HEK293 (cell line): ENCODE measurements around the gene METTL2B.

Experiments used
- CTCF ChIA-PET: fragments of 350-600 bp; formaldehyde crosslinking; extraction: SDS; loops from one replicate; lab custom pipeline; 2021; ENCODE audit warnings: antibody characterized with exemption; lab: Yijun Ruan, JAX
- POLR2A ChIA-PET: fragments of 300-600 bp; formaldehyde crosslinking; extraction: SDS; loops from one replicate; lab custom pipeline; 2020; ENCODE audit warnings: antibody characterized with exemption, inconsistent platforms; lab: Yijun Ruan, JAX
- H3K27ac ChIP-seq: fragments of 200-500 bp; sonication (Bioruptor generic); 2 replicates; pipeline ENCODE4 v1.5.1; 2014; ENCODE audit warnings: low read depth, low read length, control low read depth, inconsistent platforms; ENCODE audit errors: extremely low read depth
- H3K36me3 ChIP-seq, 2 experiments: fragments of 200-500 bp in 1 of 2; sonication (Bioruptor generic) in 1 of 2; 1 replicate in 1 of 2; 2 replicates in 1 of 2; pipeline ENCODE4 v1.5.1; 2014 to 2017; ENCODE audit warnings: inconsistent platforms in 2 of 2, low read length in 2 of 2; ENCODE audit not compliant: control insufficient read depth in 2 of 2, insufficient read depth in 1 of 2
- H3K4me1 ChIP-seq: fragments of 200-500 bp; sonication (Bioruptor generic); 2 replicates; pipeline ENCODE4 v1.5.1; 2014; ENCODE audit warnings: mild to moderate bottlenecking, low read length, inconsistent platforms; ENCODE audit not compliant: control insufficient read depth, insufficient read depth
- H3K4me3 ChIP-seq: 2 replicates; pipeline ENCODE4 v1.5.1; 2011; ENCODE audit warnings: low read depth, mild to moderate bottlenecking, control low read depth, low read length, moderate library complexity
- H3K9me3 ChIP-seq: fragments of 200-500 bp; sonication (Bioruptor generic); 2 replicates; pipeline ENCODE4 v1.5.1; 2014; ENCODE audit warnings: low read depth, low read length, inconsistent platforms; ENCODE audit not compliant: control insufficient read depth, insufficient read depth
- EGR2 ChIP-seq: fragments of 450-650 bp; formaldehyde crosslinking; IDR thresholded peaks from 2 replicates; pipeline ENCODE4 v1.5.1; 2016; ENCODE audit warnings: low read depth, missing biosample characterization, missing genetic modification characterization
- GLI4 ChIP-seq: fragments of 450-650 bp; formaldehyde crosslinking; IDR thresholded peaks from 2 replicates; pipeline ENCODE4 v1.5.1; 2016; ENCODE audit warnings: missing biosample characterization, missing genetic modification characterization
- SP3 ChIP-seq: fragments of 450-650 bp; formaldehyde crosslinking; IDR thresholded peaks from 2 replicates; pipeline ENCODE4 v1.5.1; 2016; ENCODE audit warnings: missing biosample characterization, missing genetic modification characterization
- SP7 ChIP-seq: fragments of 450-650 bp; formaldehyde crosslinking; IDR thresholded peaks from 2 replicates; pipeline ENCODE4 v1.5.1; 2016; ENCODE audit warnings: missing biosample characterization, missing genetic modification characterization
- YY2 ChIP-seq: fragments of 450-650 bp; formaldehyde crosslinking; IDR thresholded peaks from 2 replicates; pipeline ENCODE4 v1.5.1; 2016; ENCODE audit warnings: missing biosample characterization, missing genetic modification characterization
- ZBTB20 ChIP-seq: fragments of 450-650 bp; formaldehyde crosslinking; IDR thresholded peaks from 2 replicates; pipeline ENCODE4 v1.5.1; 2016; ENCODE audit warnings: missing biosample characterization, missing genetic modification characterization
- ZNF114 ChIP-seq: fragments of 450-650 bp; formaldehyde crosslinking; IDR thresholded peaks from 2 replicates; pipeline ENCODE4 v1.5.0; 2017; ENCODE audit warnings: missing biosample characterization, missing genetic modification characterization
- ZNF121 ChIP-seq: fragments of 450-650 bp; formaldehyde crosslinking; IDR thresholded peaks from 2 replicates; pipeline ENCODE4 v1.5.1; 2016; ENCODE audit warnings: missing biosample characterization, missing genetic modification characterization
- ZNF140 ChIP-seq: fragments of 450-650 bp; formaldehyde crosslinking; IDR thresholded peaks from 2 replicates; pipeline ENCODE4 v1.5.1; 2016; ENCODE audit warnings: missing biosample characterization, missing genetic modification characterization
- ZNF146 ChIP-seq: fragments of 450-650 bp; formaldehyde crosslinking; IDR thresholded peaks from 2 replicates; pipeline ENCODE4 v1.5.1; 2016; ENCODE audit warnings: missing biosample characterization, missing genetic modification characterization
- ZNF169 ChIP-seq: fragments of 450-650 bp; formaldehyde crosslinking; IDR thresholded peaks from 2 replicates; pipeline ENCODE4 v1.5.1; 2016; ENCODE audit warnings: missing biosample characterization, missing genetic modification characterization
- ZNF174 ChIP-seq: fragments of 450-650 bp; formaldehyde crosslinking; IDR thresholded peaks from 2 replicates; pipeline ENCODE4 v1.5.0; 2017; ENCODE audit warnings: missing biosample characterization, mild to moderate bottlenecking, missing genetic modification characterization
- ZNF239 ChIP-seq: fragments of 450-650 bp; formaldehyde crosslinking; IDR thresholded peaks from 2 replicates; pipeline ENCODE4 v1.5.1; 2016; ENCODE audit warnings: missing biosample characterization, missing genetic modification characterization
- ZNF561 ChIP-seq: fragments of 450-650 bp; IDR thresholded peaks from 2 replicates; pipeline ENCODE4 v1.5.1; 2018; ENCODE audit warnings: missing biosample characterization, missing genetic modification characterization, borderline replicate concordance
- ZNF791 ChIP-seq: fragments of 450-650 bp; formaldehyde crosslinking; IDR thresholded peaks from 2 replicates; pipeline ENCODE4 v1.5.1; 2016; ENCODE audit warnings: missing biosample characterization, missing genetic modification characterization
- TF ChIP-seq, protein P1 (sequence below): fragments of 450-650 bp; formaldehyde crosslinking; IDR thresholded peaks from 2 replicates; pipeline ENCODE4 v1.5.1; 2016; ENCODE audit warnings: missing biosample characterization, missing genetic modification characterization
- TF ChIP-seq, protein P2 (sequence below): fragments of 450-650 bp; formaldehyde crosslinking; IDR thresholded peaks from 2 replicates; pipeline ENCODE4 v1.5.1; 2016; ENCODE audit warnings: missing biosample characterization, missing genetic modification characterization
- TF ChIP-seq, protein P3 (sequence below): fragments of 450-650 bp; IDR thresholded peaks from 2 replicates; pipeline ENCODE4 v1.5.1; 2018; ENCODE audit warnings: missing biosample characterization, mild to moderate bottlenecking, missing genetic modification characterization
- TF ChIP-seq, protein P4 (sequence below): fragments of 450-650 bp; IDR thresholded peaks from 2 replicates; pipeline ENCODE4 v1.5.1; 2018; ENCODE audit warnings: missing biosample characterization, missing genetic modification characterization
- TF ChIP-seq, protein P5 (sequence below): fragments of 450-650 bp; formaldehyde crosslinking; IDR thresholded peaks from 2 replicates; pipeline ENCODE4; 2016; ENCODE audit warnings: missing biosample characterization, missing genetic modification characterization
- TF ChIP-seq, protein P6 (sequence below): fragments of 450-650 bp; formaldehyde crosslinking; IDR thresholded peaks from 2 replicates; pipeline ENCODE4 v1.5.1; 2016; ENCODE audit warnings: missing biosample characterization, missing genetic modification characterization
- TF ChIP-seq, protein P7 (sequence below): fragments of 450-650 bp; formaldehyde crosslinking; IDR thresholded peaks from 2 replicates; pipeline ENCODE4 v1.5.1; 2016; ENCODE audit warnings: missing biosample characterization, missing genetic modification characterization, low read depth
- TF ChIP-seq, protein P8 (sequence below): fragments of 450-650 bp; formaldehyde crosslinking; IDR thresholded peaks from 2 replicates; pipeline ENCODE4 v1.5.1; 2016; ENCODE audit warnings: missing biosample characterization, missing genetic modification characterization, borderline replicate concordance

The METTL2B gene

DNA sequence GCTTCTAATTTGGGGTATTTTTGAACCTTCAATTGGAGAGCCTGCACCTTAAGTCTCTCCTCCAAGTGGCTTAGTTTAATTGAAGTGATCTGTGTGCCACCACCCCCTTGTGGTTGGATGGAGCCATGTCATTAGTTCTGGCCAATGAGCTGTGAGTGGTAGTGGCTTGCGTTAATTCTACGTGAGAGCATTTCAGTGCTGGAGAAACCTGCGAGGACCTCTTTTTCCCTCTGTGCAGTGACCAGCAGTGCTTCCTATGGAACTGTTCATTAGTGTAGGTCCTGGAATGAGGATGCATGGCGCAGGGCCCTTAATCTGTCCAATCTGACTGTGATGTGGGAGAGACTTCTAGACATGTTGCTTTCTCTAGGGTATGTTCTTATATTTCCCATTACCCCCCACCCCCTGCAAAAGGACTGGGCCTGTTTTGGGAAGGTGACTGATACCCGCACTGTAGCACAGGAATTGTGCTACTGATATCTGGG is 17.1 kb upstream of the METTL2B start (continued):
- 0 out of 2 replicates have a peak, but pooled peaks have one; percentile 20 for TF ChIP-seq ZNF561 (tag by site-specific recombination)
- TF ChIP-seq ZNF121 (tag by site-specific recombination) = no peak
- no peak for TF ChIP-seq ZNF146 (tag by site-specific recombination)
- TF ChIP-seq, protein P1, sequence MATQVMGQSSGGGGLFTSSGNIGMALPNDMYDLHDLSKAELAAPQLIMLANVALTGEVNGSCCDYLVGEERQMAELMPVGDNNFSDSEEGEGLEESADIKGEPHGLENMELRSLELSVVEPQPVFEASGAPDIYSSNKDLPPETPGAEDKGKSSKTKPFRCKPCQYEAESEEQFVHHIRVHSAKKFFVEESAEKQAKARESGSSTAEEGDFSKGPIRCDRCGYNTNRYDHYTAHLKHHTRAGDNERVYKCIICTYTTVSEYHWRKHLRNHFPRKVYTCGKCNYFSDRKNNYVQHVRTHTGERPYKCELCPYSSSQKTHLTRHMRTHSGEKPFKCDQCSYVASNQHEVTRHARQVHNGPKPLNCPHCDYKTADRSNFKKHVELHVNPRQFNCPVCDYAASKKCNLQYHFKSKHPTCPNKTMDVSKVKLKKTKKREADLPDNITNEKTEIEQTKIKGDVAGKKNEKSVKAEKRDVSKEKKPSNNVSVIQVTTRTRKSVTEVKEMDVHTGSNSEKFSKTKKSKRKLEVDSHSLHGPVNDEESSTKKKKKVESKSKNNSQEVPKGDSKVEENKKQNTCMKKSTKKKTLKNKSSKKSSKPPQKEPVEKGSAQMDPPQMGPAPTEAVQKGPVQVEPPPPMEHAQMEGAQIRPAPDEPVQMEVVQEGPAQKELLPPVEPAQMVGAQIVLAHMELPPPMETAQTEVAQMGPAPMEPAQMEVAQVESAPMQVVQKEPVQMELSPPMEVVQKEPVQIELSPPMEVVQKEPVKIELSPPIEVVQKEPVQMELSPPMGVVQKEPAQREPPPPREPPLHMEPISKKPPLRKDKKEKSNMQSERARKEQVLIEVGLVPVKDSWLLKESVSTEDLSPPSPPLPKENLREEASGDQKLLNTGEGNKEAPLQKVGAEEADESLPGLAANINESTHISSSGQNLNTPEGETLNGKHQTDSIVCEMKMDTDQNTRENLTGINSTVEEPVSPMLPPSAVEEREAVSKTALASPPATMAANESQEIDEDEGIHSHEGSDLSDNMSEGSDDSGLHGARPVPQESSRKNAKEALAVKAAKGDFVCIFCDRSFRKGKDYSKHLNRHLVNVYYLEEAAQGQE = peak; percentile 71
- no peak for TF ChIP-seq YY2 (tag by site-specific recombination)
- no peak for TF ChIP-seq SP7 (tag by site-specific recombination)
- TF ChIP-seq ZNF791 (tag by site-specific recombination) = no peak
- TF ChIP-seq, protein P2, sequence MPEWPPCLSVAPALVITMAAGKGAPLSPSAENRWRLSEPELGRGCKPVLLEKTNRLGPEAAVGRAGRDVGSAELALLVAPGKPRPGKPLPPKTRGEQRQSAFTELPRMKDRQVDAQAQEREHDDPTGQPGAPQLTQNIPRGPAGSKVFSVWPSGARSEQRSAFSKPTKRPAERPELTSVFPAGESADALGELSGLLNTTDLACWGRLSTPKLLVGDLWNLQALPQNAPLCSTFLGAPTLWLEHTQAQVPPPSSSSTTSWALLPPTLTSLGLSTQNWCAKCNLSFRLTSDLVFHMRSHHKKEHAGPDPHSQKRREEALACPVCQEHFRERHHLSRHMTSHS (tag by site-specific recombination) = no peak
- no peak for TF ChIP-seq ZNF169 (tag by site-specific recombination)
- TF ChIP-seq, protein P3, sequence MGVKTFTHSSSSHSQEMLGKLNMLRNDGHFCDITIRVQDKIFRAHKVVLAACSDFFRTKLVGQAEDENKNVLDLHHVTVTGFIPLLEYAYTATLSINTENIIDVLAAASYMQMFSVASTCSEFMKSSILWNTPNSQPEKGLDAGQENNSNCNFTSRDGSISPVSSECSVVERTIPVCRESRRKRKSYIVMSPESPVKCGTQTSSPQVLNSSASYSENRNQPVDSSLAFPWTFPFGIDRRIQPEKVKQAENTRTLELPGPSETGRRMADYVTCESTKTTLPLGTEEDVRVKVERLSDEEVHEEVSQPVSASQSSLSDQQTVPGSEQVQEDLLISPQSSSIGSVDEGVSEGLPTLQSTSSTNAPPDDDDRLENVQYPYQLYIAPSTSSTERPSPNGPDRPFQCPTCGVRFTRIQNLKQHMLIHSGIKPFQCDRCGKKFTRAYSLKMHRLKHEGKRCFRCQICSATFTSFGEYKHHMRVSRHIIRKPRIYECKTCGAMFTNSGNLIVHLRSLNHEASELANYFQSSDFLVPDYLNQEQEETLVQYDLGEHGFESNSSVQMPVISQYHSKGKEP = no peak
- no peak for TF ChIP-seq EGR2 (tag by site-specific recombination)
- TF ChIP-seq, protein P4, sequence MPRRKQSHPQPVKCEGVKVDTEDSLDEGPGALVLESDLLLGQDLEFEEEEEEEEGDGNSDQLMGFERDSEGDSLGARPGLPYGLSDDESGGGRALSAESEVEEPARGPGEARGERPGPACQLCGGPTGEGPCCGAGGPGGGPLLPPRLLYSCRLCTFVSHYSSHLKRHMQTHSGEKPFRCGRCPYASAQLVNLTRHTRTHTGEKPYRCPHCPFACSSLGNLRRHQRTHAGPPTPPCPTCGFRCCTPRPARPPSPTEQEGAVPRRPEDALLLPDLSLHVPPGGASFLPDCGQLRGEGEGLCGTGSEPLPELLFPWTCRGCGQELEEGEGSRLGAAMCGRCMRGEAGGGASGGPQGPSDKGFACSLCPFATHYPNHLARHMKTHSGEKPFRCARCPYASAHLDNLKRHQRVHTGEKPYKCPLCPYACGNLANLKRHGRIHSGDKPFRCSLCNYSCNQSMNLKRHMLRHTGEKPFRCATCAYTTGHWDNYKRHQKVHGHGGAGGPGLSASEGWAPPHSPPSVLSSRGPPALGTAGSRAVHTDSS (tag by site-specific recombination) = no peak
- no peak for TF ChIP-seq GLI4 (tag by site-specific recombination)
- no peak for TF ChIP-seq ZNF140 (tag by site-specific recombination)
- TF ChIP-seq, protein P5, sequence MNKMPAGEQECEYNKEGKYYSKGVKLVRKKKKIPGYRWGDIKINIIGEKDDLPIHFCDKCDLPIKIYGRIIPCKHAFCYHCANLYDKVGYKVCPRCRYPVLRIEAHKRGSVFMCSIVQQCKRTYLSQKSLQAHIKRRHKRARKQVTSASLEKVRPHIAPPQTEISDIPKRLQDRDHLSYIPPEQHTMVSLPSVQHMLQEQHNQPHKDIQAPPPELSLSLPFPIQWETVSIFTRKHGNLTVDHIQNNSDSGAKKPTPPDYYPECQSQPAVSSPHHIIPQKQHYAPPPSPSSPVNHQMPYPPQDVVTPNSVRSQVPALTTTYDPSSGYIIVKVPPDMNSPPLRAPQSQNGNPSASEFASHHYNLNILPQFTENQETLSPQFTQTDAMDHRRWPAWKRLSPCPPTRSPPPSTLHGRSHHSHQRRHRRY (tag by site-specific recombination) = no peak
- no peak for TF ChIP-seq ZNF174 (tag by site-specific recombination)
- no peak for TF ChIP-seq ZNF114 (tag by site-specific recombination)
- no peak for TF ChIP-seq SP3
- TF ChIP-seq ZBTB20 = no peak

DNA sequence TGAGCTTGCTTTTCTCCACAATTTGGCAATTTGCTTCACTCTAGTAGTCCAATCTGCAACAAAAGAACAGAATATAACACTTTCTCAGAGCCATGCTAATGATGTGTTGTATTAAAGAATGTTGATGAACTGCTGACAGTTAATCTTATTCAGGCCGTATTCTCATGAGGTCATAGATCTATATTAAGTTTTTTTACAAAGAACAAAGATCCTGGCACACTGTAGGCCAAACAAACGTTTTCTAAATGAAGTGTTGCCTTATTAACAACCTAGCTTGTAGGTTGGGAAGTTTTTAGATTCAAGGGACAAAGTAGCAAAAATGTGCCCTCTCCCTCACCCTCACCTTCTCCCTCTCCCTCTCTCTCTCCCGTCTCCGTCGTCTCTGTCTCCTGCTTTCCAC is 14.1 kb upstream of the METTL2B start:
- Histone ChIP-seq H3K4me1 (peaks cover 4% of the 10 kb centered on the region; the same call in 1 of the 2 replicates), H3K27ac (no peak overlapping the region), H3K4me3 (no peak overlapping the region), H3K36me3 (peaks cover 0 to 4% of the 10 kb centered on the region in 2 experiments; a peak in 2 of 3 replicates), H3K9me3 (no peaks in the 10 kb centered on the region)
- POLR2A ChIA-PET = no interaction called here
- CTCF ChIA-PET = interaction anchor here (1.3 to 4.2 kb wide), 6 partner anchors 18 to 114 kb away, joined by 3 to 189 read pairs (median 18); no protein-coding TSS in a partner anchor
- TF ChIP-seq, protein P6, sequence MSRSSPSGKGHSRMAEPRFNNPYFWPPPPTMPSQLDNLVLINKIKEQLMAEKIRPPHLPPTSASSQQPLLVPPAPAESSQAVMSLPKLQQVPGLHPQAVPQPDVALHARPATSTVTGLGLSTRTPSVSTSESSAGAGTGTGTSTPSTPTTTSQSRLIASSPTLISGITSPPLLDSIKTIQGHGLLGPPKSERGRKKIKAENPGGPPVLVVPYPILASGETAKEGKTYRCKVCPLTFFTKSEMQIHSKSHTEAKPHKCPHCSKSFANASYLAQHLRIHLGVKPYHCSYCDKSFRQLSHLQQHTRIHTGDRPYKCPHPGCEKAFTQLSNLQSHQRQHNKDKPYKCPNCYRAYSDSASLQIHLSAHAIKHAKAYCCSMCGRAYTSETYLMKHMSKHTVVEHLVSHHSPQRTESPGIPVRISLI = no peak
- TF ChIP-seq, protein P4 (tag by site-specific recombination) = no peak
- no peak for TF ChIP-seq ZNF239 (tag by site-specific recombination)
- TF ChIP-seq, protein P7, sequence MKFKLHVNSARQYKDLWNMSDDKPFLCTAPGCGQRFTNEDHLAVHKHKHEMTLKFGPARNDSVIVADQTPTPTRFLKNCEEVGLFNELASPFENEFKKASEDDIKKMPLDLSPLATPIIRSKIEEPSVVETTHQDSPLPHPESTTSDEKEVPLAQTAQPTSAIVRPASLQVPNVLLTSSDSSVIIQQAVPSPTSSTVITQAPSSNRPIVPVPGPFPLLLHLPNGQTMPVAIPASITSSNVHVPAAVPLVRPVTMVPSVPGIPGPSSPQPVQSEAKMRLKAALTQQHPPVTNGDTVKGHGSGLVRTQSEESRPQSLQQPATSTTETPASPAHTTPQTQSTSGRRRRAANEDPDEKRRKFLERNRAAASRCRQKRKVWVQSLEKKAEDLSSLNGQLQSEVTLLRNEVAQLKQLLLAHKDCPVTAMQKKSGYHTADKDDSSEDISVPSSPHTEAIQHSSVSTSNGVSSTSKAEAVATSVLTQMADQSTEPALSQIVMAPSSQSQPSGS (tag by site-specific recombination) = no peak
- TF ChIP-seq, protein P8, sequence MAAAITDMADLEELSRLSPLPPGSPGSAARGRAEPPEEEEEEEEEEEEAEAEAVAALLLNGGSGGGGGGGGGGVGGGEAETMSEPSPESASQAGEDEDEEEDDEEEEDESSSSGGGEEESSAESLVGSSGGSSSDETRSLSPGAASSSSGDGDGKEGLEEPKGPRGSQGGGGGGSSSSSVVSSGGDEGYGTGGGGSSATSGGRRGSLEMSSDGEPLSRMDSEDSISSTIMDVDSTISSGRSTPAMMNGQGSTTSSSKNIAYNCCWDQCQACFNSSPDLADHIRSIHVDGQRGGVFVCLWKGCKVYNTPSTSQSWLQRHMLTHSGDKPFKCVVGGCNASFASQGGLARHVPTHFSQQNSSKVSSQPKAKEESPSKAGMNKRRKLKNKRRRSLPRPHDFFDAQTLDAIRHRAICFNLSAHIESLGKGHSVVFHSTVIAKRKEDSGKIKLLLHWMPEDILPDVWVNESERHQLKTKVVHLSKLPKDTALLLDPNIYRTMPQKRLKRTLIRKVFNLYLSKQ (tag by site-specific recombination) = no peak
